Measurements from ENCODE around the gene MYBPHL.

MYBPHL gene

DNA sequence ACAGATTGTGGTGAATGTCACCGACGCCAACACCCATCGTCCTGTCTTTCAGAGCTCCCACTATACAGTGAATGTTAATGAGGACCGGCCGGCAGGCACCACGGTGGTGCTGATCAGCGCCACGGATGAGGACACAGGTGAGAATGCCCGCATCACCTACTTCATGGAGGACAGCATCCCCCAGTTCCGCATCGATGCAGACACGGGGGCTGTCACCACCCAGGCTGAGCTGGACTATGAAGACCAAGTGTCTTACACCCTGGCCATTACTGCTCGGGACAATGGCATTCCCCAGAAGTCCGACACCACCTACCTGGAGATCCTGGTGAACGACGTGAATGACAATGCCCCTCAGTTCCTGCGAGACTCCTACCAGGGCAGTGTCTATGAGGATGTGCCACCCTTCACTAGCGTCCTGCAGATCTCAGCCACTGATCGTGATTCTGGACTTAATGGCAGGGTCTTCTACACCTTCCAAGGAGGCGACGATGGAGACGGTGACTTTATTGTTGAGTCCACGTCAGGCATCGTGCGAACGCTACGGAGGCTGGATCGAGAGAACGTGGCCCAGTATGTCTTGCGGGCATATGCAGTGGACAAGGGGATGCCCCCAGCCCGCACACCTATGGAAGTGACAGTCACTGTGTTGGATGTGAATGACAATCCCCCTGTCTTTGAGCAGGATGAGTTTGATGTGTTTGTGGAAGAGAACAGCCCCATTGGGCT lies 54.5 kb downstream of the MYBPHL start:
- no peak overlapping the region for H3K27ac ChIP-seq
- TF ChIP-seq, protein P1, sequence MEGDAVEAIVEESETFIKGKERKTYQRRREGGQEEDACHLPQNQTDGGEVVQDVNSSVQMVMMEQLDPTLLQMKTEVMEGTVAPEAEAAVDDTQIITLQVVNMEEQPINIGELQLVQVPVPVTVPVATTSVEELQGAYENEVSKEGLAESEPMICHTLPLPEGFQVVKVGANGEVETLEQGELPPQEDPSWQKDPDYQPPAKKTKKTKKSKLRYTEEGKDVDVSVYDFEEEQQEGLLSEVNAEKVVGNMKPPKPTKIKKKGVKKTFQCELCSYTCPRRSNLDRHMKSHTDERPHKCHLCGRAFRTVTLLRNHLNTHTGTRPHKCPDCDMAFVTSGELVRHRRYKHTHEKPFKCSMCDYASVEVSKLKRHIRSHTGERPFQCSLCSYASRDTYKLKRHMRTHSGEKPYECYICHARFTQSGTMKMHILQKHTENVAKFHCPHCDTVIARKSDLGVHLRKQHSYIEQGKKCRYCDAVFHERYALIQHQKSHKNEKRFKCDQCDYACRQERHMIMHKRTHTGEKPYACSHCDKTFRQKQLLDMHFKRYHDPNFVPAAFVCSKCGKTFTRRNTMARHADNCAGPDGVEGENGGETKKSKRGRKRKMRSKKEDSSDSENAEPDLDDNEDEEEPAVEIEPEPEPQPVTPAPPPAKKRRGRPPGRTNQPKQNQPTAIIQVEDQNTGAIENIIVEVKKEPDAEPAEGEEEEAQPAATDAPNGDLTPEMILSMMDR (conservative IDR thresholded peaks at IDR 0.05) = no peak

- no peak overlapping the region for H3K27ac ChIP-seq
These were observed 55.3 kb downstream of the MYBPHL start for GRCh38 chr1:109251277-109252166.

GRCh38 chr1:109250454-109251276 lies 56.1 kb downstream of the MYBPHL start:
- TF ChIP-seq, protein P1 (conservative IDR thresholded peaks at IDR 0.05) = no peak
- no peak overlapping the region for H3K27ac ChIP-seq

More at GRCh38 chr1:109251277-109252166, 55.3 kb downstream of the MYBPHL start:
- TF ChIP-seq, protein P1 (conservative IDR thresholded peaks at IDR 0.05) = no peak

GRCh38 chr1:109249654-109250401 lies 57.0 kb downstream of the MYBPHL start:
- H3K27ac ChIP-seq = peak overlapping the region; percentile 64; the same call in 1 of the 2 replicates
- TF ChIP-seq, protein P1 (conservative IDR thresholded peaks at IDR 0.05) = no peak

GRCh38 chr1:109248797-109249629 lies 57.8 kb downstream of the MYBPHL start, which contains the start of gene CELSR2:
Gene CELSR2, plus strand, starts transcription at chr1:109249539. Its CDS starts 541 bp downstream, at chr1:109250080.
- TF ChIP-seq, protein P1 (conservative IDR thresholded peaks at IDR 0.05) = no peak

GRCh38 chr1:109248444-109248796 lies 58.4 kb downstream of the MYBPHL start:
- TF ChIP-seq, protein P1 (conservative IDR thresholded peaks at IDR 0.05) = no peak
- no peak overlapping the region for H3K27ac ChIP-seq

More at GRCh38 chr1:109248797-109249629, 57.8 kb downstream of the MYBPHL start, which contains the start of gene CELSR2:
- peak within 1 kb of the TSS; percentile 64; the same call in 1 of the 2 replicates for H3K27ac ChIP-seq
